GM18870 (cell line): ENCODE results near the gene HECTD3.
"Not testable (repeated sequence)": the region's sequence is repeated elsewhere in the genome, so short reads cannot be mapped to it uniquely, and the experiment has no call there.

Source experiments
- ATAC-seq: cut with Tn5 transposase; IDR thresholded peaks from one replicate; pipeline ENCODE4 v1.9.1; 2021; ENCODE audit warnings: moderate library complexity; ENCODE audit not compliant: unreplicated experiment

HECTD3 gene

GRCh38 chr1:44994309-44994898 is 16.7 kb downstream of the HECTD3 start:
- ATAC-seq, result no peak

GRCh38 chr1:44988531-44989156 is 22.5 kb downstream of the HECTD3 start:
- no peak for ATAC-seq

DNA sequence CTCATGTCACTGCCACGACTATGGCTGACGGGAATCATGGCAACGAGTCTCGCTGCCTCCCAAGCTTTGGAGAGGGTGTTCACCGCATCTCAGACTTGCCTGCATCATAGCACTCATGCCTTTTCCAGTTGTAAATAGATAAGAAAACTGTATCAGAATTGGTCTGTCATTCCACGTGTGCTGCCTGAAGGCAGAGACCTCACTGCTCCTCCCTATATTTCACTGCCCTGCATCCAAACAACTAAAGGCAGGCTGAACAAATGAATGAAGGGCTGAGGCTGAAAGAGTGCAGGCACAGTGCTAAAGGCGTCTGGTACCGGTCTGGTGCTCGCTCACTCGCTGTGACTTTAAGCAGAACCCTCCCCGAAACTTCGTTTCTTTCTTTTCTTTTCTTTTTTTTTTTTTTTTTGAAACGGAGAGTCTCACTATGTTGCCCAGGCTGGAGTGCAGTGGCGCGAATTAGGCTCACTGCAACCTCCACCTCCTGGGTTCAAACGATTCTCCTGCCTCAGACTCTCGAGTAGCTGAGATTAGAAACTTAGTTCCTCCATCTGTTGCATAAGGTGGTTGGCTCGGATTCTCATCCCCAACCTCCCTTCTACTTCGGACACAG is 25.3 kb downstream of the HECTD3 start:
- no peak for ATAC-seq

GRCh38 chr1:44977372-44977771 is 33.8 kb downstream of the HECTD3 start:
- not testable (repeated sequence) for ATAC-seq

GRCh38 chr1:44976252-44976651 is 34.9 kb downstream of the HECTD3 start:
- no peak for ATAC-seq

DNA sequence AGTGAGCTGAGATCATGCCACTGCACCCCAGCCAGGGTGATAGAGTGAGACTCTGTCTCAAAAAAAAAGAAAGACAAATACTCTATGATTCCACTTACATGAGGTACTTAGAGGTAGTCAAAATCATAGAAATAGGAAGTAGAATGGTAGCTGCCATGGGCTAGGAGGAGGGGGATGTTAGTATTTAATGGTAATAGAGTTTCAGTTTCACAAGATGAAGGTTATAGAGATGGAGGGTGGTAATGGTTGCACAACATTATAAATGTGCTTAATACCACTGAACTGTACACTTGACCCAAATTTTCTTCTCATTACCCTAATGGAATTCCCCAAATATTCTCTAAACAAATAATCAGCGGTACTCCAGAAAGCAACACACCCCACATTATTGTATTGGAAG is 37.5 kb downstream of the HECTD3 start:
- no peak for ATAC-seq

DNA sequence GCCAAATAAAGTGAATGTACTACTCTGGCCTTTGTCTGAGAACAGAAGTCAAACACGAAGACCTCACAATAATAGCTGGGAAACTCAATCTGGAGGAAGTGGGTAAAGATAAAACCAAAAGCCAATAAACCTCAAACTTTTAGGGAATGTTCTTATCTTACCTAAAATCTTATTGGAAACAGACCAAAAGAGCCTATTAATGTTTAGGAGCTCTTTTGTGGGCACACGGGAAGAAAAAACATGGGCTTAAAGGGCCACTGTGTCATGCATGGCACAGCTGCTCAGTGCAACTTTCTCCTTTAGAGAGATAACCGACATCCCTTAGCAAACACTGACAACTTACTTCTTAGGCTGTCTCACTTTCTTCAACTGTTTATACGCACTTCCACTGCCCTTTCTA is 40.8 kb downstream of the HECTD3 start:
- ATAC-seq, result no peak

- ATAC-seq, result no peak
Observed at GRCh38 chr1:44964396-44964795, 46.7 kb downstream of the HECTD3 start.

- no peak for ATAC-seq
Observed at GRCh38 chr1:44962729-44963128, 48.4 kb downstream of the HECTD3 start.

DNA sequence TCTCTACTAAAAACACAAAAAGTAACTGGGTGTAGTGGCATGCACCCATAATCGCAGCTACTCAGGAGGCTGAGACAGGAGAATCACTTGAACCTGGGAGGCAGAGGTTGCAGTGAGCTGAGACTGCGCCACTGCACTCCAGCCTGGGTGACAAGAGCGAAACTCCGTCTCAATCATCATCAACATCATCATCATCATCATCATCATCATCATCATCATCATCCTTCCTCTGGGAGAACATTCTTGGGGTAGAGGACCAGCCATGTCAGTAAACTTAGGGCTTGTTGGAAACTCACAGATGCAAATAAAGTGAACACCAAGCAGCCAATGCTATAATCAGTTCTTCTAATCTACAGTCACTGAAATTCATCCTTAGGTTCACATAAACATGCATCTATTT is 49.1 kb downstream of the HECTD3 start:
- not testable (repeated sequence) for ATAC-seq

DNA sequence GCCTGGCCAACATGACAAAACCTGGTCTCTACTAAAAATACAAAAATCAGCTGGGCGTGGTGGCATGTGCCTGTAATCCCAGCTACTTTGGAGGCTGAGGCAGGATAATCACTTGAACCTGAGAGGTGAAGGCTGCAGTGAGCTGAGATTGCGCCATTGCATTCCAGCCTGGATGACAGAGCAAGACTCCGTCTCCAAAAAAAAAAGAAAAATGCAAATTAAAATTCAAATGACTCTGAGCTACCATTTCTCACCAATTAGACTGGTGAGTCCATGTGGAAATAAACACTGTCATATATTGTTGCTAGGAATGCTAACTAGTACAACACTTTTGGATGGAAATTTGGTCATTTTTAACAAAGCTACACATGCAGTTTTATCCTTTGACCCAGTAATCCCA is 53.6 kb downstream of the HECTD3 start:
- not testable (repeated sequence) for ATAC-seq

DNA sequence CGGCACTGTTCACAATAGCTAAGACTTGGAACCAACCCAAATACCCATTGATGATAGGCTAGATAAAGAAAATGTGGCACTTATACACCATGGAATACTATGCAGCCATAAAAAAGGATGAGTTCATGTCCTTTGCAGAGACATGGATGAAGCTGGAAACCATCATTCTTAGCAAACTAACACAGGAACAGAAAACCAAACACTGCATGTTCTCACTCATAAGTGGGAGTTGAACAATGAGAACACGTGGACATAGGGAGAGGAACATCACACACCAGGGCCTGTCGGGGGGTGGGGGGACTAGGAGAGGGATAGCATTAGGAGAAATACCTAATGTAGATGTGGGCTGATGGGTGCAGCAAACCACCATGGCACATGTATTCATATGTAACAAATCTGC is 55.0 kb downstream of the HECTD3 start:
- not testable (repeated sequence) for ATAC-seq
